Amygdala (tissue), 56 donors: Measurements from ENCODE around the gene ELL2.
A peak's percentile ranks its signal among the peaks of the same experiment; 100 is the strongest.
"Not testable (repeated sequence)": the region's sequence is repeated elsewhere in the genome, so short reads cannot be mapped to it uniquely, and the experiment has no call there.

Experiments used
- DNase-seq, 56 donors: peaks; one replicate each; lab custom pipeline; 2025; lab: John Stamatoyannopoulos, UW

Gene ELL2

DNA sequence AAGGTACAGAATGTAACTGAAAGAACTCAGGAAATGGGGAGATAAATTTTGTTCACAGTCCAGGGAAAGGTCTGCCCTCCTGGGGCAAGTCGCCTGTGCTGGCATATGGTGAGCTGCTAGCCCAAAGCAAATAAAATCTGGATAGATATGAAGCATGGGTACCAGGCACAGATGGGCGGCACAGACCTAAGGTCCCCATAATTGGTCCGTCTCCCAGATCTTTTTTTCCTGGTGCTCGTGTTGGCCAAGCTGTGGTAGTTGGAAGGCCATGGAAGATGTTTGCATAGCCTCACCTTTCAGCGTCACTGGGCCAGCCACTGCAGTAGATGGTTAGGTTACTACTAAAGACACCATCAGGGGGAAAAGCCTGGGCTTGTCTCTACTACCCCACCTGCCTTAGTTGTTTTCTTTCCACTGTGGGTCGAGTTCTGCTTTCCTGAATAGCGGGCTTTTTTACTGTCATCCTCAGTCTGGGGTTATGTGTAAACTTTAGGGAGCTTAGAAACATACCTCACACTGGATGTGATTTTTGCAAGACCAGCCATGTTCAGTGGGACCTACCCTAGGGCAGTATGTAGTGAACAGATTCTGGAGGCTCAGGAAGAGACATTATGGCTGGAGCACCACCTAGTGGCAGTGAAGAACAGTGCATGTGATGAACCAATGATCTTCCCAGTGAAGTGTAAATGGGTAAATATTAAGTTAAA, 114.9 kb downstream of the ELL2 start:
- DNase-seq = peak in 47 of 56 donors; percentile 6 to 88 (median 52)

DNA sequence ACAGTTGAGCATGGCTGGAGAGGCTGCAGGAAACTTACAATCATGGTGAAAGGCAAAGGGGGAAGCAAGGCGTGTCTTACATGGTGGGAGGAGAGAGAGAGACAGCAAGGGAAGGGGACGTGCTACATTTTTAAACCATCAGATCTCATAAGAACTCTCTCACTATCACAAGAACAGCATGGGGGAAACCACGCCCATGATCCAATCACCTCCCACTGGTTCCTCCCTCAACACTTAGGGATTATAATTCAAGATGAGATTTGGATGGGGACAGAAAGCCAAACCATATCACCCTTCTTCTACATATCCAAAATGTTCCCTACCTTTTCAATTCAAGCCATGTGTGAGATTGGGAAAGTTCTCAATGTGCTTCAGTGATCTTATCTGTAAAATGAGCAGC, 116.3 kb downstream of the ELL2 start:
- DNase-seq = no peak

DNA sequence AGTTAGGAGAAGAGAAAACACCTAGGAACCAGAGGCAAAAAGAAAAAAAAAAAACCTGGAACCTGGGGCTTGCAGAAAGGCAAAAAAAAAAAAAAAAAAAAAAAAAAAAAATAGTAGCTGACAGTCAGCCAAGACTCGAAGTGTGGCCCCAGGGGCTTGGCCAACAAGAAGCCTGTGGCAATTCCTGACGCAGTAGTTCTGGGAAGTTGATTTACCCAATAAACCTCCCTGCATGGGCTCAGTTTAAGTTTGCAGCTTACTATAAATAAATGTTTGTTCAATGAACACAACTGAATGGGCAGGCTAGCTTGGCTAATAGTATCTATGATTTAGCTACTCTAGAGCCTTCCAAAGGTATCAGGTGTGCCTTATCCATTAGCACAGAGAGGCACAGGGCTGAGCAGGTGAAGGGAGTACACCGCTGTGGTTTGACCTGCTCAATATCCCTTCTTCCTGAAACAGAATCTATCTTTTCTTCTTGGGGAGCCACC, 117.9 kb downstream of the ELL2 start:
- DNase-seq = no peak

DNA sequence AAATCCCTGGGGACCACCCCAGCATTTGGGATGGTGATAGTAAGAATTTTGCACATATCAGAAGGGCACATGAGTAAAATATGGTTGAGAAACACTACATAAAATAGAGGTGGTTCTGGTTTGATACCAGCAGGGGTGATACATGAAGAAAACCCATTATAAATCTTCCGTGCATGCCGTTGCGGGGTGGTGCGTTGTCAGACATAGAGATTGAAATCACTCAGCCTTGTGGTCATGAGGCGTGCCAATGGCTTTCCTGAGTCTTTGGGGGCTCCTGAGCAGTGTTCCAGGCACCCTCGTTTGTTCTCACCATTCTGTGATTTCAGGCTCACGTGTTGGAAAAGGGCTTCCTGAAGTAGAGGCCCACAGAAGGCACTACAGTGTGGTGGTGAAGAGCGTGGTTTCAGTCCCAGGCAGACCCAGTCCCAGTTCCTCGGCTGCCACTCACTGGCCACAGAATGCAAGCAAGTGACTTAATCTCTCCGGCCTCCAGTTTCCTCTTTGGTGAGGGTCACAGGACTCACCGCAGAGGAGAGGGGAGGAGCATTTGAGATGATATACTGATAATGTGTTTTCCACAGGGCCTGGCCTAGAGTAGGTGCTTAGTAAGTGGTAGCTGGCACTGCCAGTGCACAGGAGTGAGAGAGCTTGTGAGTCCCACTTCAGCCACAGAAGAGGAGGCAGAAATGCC, 118.7 kb downstream of the ELL2 start:
- DNase-seq = peak in 20 of 56 donors; percentile 12 to 67 (median 25)

DNA sequence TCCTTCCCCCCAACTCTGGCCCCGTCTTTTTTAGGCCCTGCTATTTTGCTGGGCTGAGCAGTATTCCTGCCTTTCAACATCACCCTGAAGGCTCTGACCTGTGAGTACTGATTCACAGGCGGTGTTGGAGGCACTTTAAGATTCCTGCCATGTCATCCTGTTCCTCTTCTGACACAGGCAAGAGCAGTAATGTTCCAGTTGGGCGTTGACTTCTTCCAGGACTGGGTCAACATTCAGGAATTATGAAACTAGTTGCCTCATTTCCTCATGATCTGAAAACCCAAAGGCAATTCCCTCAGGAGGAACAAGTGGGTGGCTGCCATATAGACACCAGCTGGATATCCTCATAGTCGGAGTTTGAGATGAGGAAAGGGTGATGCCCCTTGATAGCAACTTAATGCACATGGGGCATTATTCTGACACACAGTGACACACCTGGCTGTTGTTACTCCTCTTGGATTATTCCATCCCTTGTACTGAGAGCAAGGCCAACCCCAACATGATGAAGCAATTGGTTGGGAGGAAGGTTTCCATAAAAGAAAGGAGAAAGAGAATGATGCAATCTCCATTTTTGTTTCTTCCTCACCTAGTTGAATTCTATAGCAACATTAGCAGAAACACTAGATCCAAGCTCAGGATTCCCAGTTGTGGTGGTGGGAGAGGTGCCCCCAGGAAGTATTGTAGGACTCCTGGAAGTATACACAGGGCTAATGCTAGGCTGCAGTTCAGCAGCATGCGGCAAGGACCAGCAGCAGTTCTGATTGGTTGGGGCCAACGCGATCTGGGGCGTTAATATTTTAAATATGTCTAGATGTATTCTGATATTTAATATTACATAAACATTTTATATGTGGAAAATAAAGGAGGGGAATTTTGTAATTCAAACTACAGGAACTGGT, 119.5 kb downstream of the ELL2 start:
- no peak for DNase-seq

DNA sequence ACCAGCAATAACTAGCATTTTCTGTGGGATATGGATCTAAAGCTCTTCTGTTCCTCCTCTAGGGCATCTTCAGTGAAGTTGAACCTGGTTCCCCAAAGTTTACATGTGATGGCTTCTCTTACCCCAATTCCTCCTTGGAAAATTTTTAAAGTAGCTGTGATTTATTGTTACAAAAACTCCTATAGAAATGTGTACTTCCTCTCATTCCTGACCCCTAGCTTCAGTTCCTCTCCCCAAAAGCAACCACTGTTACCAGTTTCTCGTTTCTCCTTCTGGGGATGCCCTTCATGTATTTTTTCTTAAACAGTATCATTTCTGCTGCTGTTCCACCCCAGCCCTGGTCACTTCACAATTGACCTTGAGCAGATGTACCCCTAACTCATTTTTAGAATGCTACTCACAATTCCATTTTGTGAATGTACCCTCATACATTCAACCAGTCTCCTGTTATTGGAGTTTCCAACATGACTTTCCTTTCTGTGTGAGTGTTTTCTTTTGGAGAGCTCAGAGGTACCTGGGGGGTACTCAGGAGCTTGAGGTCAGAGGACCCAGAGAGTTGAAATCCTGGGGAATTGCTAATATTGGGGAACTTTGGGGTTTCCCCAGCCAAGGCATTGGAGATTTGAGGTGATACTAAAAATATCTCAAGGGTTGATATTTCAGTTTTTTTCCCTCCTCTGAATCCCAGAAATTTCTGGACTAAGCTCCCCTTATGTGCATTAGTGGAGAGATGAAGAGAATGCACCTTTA, 120.5 kb downstream of the ELL2 start:
- no peak for DNase-seq

DNA sequence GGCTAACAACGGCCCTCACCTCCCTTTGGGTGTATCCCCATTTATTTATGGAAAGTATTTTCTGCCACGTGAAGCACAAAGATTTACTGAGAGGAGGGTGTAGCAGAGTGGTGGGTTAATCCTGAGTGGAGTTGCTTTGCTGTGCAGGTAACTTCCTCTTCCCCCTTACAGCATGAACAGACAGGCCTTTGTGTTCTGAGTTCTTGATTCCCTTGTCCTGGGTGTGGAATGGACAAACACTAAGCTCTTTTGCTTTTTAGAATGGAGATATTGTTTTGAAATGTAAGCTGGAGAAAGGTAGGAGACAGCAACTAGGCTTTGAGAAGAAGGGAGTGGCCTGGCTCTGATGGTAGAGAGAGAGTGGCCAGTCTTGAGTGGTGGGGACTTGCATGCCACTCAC, 122.0 kb downstream of the ELL2 start:
- DNase-seq = no peak

DNA sequence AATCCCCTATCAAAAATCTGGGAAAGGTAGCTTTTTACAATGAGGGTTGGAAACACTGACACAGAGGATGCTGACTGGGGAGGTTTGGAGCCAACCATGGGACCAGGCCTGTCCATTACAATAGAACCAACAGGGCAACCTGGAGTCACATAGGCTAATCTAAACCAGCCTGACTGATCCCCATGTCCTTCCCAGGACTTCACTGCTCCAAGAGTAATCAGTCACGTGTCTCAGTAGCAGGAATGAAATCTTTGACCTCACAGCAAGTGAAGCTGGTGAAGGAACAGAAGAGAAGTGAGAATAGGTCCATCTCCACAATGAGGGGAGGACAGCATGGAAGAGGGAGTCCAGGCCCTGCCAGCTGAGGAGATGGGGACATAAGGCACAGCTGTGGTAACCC, 123.1 kb downstream of the ELL2 start:
- DNase-seq = no peak

DNA sequence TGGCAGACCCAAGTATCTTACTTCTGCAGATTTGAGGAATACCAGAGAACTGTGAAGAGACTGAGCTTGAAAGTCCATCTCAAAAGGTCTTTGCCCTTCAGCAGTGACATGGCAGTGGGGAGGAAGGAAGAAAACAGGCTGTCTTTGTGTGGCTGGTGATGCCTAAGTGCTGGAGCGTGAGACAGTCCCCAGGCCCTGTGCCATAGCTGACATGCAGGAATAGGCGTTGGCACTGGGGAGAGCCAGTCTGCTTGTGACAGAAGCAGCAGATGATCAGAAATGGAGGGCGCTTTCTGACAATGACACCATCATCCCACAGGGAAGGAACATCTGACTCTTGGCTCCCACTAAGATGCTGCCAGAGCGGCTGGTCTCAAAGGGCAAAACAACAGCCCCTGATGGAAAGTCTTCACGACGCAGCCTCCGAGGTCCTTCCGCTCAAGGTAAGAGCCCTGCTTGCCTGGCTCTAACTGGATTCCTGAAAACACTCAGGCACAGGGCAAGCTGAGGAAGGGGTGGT, 123.6 kb downstream of the ELL2 start:
- DNase-seq = peak in 35 of 56 donors; percentile 11 to 73 (median 36)

DNA sequence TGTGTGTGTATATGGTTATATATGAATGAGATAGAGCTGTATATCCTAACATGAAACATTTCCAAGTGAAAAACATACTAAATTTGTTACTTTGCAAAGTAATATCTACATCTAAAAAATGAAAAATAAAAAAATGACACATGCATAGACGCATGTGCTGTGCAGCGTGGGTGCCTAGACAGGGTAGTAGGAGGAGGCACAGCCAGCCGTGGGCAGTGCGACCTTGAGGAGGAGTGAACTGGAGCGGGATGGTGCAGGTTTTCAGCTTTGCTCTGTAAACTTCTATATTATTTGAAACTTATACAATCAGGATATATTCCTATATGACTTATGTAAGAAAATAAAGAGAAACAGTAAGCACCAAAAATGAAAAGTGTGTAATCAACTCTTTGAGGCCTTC, 124.2 kb downstream of the ELL2 start:
- no peak for DNase-seq

DNA sequence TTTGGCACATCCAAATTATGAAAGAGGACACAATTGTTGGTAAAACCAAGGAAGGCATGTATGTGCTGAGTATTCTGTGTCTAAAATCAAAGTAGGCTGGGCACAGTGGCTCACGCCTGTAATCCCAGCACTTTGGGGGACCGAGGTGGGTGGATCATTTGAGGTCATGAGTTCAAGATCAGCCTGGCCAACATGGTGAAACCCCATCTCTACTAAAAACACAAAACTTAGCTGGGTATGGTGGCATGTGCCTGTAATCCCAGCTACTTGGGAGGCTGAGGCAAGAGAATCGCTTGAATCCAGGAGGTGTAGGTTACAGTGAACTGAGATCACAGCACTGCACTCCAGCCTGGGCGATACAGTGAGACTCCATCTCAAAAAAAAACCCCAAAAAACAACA, 124.7 kb downstream of the ELL2 start:
- DNase-seq = not testable (repeated sequence)

DNA sequence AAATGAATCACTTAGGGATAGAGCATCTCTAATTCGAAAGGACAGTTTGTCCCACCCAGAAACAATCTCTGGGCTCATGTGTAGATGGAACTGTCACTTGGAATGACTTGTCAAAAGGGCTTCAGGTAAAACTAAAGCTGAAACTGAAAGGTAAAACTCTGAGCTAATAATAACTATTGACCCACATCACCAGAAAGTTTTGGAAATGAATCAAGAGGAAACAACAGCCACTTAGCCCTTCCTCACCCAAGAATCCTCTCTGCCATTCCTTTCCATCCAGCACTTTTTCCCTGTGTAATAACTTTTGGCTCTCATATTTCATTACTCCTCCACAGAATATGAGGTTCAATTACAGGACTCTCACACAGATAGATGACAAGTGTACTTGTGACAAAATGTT, 125.1 kb downstream of the ELL2 start:
- no peak for DNase-seq

DNA sequence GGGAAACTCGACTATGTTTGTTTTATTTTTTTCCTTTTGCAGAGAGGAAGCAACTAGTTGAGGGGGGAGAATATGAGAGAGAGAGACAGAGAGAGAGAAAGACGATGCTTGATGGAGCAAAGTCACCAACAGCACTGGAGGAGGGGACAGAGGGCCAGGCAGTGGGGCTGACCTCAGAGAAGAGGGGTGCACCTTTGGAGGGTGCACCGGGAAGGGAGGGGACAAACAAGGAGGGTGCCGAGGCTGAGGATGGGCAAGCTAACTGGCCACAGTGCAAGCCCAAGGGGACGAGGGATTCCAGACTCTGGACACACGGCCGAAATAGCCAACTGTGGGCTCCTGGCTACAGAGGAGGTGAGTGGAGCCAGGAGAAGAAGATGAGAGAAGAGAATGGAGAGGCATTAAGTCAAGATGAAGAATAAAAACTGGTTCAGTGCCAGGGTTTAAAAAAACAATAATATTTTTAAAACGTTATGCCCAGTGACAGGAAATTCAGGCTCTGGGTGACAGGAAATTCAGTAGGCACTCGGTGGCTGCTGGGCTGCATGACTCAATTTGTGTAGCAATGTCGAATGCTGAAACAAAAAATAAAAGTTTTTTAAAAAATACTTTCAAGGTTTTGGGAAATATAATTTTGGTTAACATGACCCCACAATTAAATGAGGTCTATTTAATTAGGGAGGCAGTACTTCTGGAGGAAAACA, 125.8 kb downstream of the ELL2 start:
- no peak for DNase-seq
